Endothelial cell of umbilical vein (primary cell): Measurements from ENCODE around the gene RNU2-63P. TPM values are rescaled to one million over a fixed set of nuclear protein-coding genes. Genes with fewer than 3 reads are reported as not detected.
"Not testable (repeated sequence)": the region's sequence is repeated elsewhere in the genome, so short reads cannot be mapped to it uniquely, and the experiment has no call there.

Source experiments
- BruUV-seq: library from RNA; stranded (reverse); fragments of 400-500 nt; replicated peaks from 2 replicates; lab custom pipeline; 2021; lab: Mats Ljungman, UMichigan
- CTCF ChIA-PET: fragments of 300-600, 350-600 bp; sonication (Branson Sonifier 250); formaldehyde crosslinking; loops from one replicate; lab custom pipeline; 2021; ENCODE audit warnings: antibody characterized with exemption, inconsistent platforms; lab: Charles Lee
- POLR2A ChIA-PET: fragments of 300-600, 350-600 bp; sonication (Branson Sonifier 250); formaldehyde crosslinking; loops from one replicate; lab custom pipeline; 2021; ENCODE audit warnings: antibody characterized with exemption, inconsistent platforms; lab: Charles Lee
- DNase-seq: peaks from one replicate; pipeline ENCODE4 v3.0.0-alpha.2; 2011; ENCODE audit warnings: low read depth, low spot score
- FAIRE-seq: peaks from 2 replicates; lab custom pipeline; 2011; peaks lifted over from hg19 to GRCh38; lab: Jason Lieb, UNC
- H2AFZ ChIP-seq: 2 replicates; pipeline ENCODE4 v1.6.0; 2012; ENCODE audit warnings: low read depth, low read length, control low read depth, inconsistent platforms
- H3K27ac ChIP-seq: 2 replicates; pipeline ENCODE4 v1.5.1; 2011; ENCODE audit warnings: low read depth, mild to moderate bottlenecking, control low read depth, low read length, moderate library complexity; ENCODE audit not compliant: insufficient read depth
- H3K27me3 ChIP-seq, 2 experiments: 2 replicates each; pipeline versions ENCODE4 v1.6.0 to v1.6.1; 2011; ENCODE audit warnings: low read length in 2 of 2, mixed read lengths in 1 of 2; ENCODE audit not compliant: control insufficient read depth in 2 of 2, insufficient read depth in 2 of 2
- H3K36me3 ChIP-seq, 2 experiments: 2 replicates in 1 of 2; 3 replicates in 1 of 2; pipeline ENCODE4 v1.5.1; 2011; ENCODE audit warnings: low read length in 2 of 2, mild to moderate bottlenecking in 1 of 2, moderate library complexity in 1 of 2; ENCODE audit not compliant: control insufficient read depth in 2 of 2, insufficient read depth in 2 of 2; ENCODE audit errors: extremely low read depth in 1 of 2
- H3K4me1 ChIP-seq: 3 replicates; pipeline ENCODE4 v1.5.1; 2011; ENCODE audit warnings: mild to moderate bottlenecking, low read length; ENCODE audit not compliant: control insufficient read depth, insufficient read depth; ENCODE audit errors: extremely low read depth
- H3K4me2 ChIP-seq: 2 replicates; pipeline ENCODE4 v1.6.1; 2011; ENCODE audit warnings: low read length, control low read depth, mixed read lengths; ENCODE audit not compliant: insufficient read depth
- H3K4me3 ChIP-seq, 3 experiments: fragments of 200-600 bp in 1 of 3; sonication (generic), shearing (Covaris generic) in 1 of 3; replicated peaks in 1 of 3; 2 replicates each; pipeline ENCODE4 v1.5.1; 2011 to 2016; ENCODE audit warnings: control low read depth in 3 of 3, low read length in 3 of 3, mild to moderate bottlenecking in 2 of 3, inconsistent platforms in 1 of 3, low read depth in 1 of 3, moderate library complexity in 1 of 3; ENCODE audit not compliant: insufficient read depth in 1 of 3
- H3K79me2 ChIP-seq: 2 replicates; pipeline ENCODE4 v1.6.0; 2012; ENCODE audit warnings: low read length, inconsistent platforms; ENCODE audit not compliant: control insufficient read depth, insufficient read depth
- H3K9ac ChIP-seq: replicated peaks from 2 replicates; pipeline ENCODE3; 2011; ENCODE audit warnings: low read length, control low read depth; ENCODE audit not compliant: insufficient read depth; ENCODE audit errors: extremely low read depth
- H3K9me1 ChIP-seq: replicated peaks from 3 replicates; pipeline ENCODE4 v1.6.0; 2011; ENCODE audit warnings: mild to moderate bottlenecking, low read length; ENCODE audit not compliant: control insufficient read depth, insufficient read depth; ENCODE audit errors: extremely low read depth
- H3K9me3 ChIP-seq: replicated peaks from 2 replicates; pipeline ENCODE4 v1.5.1; 2012; ENCODE audit warnings: low read length, inconsistent platforms; ENCODE audit not compliant: control insufficient read depth, insufficient read depth
- H4K20me1 ChIP-seq: replicated peaks from 2 replicates; pipeline ENCODE3; 2011; ENCODE audit warnings: mild to moderate bottlenecking, low read length; ENCODE audit not compliant: control insufficient read depth, insufficient read depth; ENCODE audit errors: extremely low read depth
- CTCF ChIP-seq, 2 donors: IDR thresholded peaks; 1 replicate in 1 of 2; 2 replicates in 1 of 2; pipeline ENCODE4 v1.5.1; 2011; ENCODE audit warnings: low read length in 2 of 2, mild to moderate bottlenecking in 2 of 2, moderate library complexity in 2 of 2, control low read depth in 1 of 2, inconsistent platforms in 1 of 2, low read depth in 1 of 2; ENCODE audit not compliant: insufficient read depth in 1 of 2; ENCODE audit errors: extremely low read depth in 1 of 2
- EZH2 ChIP-seq: IDR thresholded peaks from 2 replicates; pipeline ENCODE4 v1.6.1; 2012; ENCODE audit warnings: borderline replicate concordance, low read depth, mild to moderate bottlenecking, moderate library complexity, low read length, inconsistent platforms; ENCODE audit not compliant: severe bottlenecking
- FOS ChIP-seq: IDR thresholded peaks from 2 replicates; pipeline ENCODE4 v1.6.1; 2011; ENCODE audit warnings: mild to moderate bottlenecking, low read length, moderate library complexity, borderline replicate concordance; ENCODE audit not compliant: insufficient read depth
- GATA2 ChIP-seq: IDR thresholded peaks from 2 replicates; pipeline ENCODE4 v1.7.0; 2011; ENCODE audit warnings: low read depth, mild to moderate bottlenecking, moderate library complexity, mixed read lengths, low read length; ENCODE audit not compliant: insufficient read length, insufficient read depth
- JUN ChIP-seq: IDR thresholded peaks from 2 replicates; pipeline ENCODE4 v1.6.1; 2011; ENCODE audit warnings: borderline replicate concordance, low read depth; ENCODE audit not compliant: insufficient read length, insufficient read depth
- MAX ChIP-seq: IDR thresholded peaks from 2 replicates; pipeline ENCODE4 v1.6.1; 2011; ENCODE audit not compliant: insufficient read depth, insufficient read length
- MYC ChIP-seq: IDR thresholded peaks from one replicate; pipeline ENCODE4 v1.6.1; 2011; ENCODE audit warnings: mild to moderate bottlenecking, low read depth, low read length
- POLR2A ChIP-seq: IDR thresholded peaks from 2 replicates; pipeline ENCODE4 v1.6.1; 2012; ENCODE audit warnings: low read depth, mild to moderate bottlenecking, control low read depth, low read length
- POLR2AphosphoS5 ChIP-seq: IDR thresholded peaks from 2 replicates; pipeline ENCODE4 v1.6.1; 2012; ENCODE audit warnings: low read depth, mild to moderate bottlenecking, control low read depth, low read length, moderate library complexity; ENCODE audit not compliant: insufficient read depth
- dilution Hi-C: fragments of 300-500 bp; cut with MboI; formaldehyde crosslinking; loops from one replicate; pipeline ENCODE4 v1.15.0; 2019; ENCODE audit warnings: low sequenced_read_pairs; ENCODE audit not compliant: extremely low pct_ligation_motif_present
- intact Hi-C: fragments of 100-400 bp; cut with micrococcal nuclease; formaldehyde crosslinking; loops from one replicate; pipeline ENCODE4 v1.10.0; 2022
- polyA plus RNA-seq, 4 experiments: library from polyadenylated mRNA; depleted of rRNA in 3 of 4; stranded (reverse) in 3 of 4; unstranded in 1 of 4; fragments of >200 nt; gene quantifications; 2 replicates each; pipeline versions ENCODE4 v1.2.1 to v1.2.3, GENCODE V29; 2011 to 2012; ENCODE audit warnings: missing spikeins in 1 of 4
- total RNA-seq: library from RNA; stranded (reverse); gene quantifications from 2 replicates; pipeline ENCODE4 v1.2.3, GENCODE V29; 2021

RNU2-63P gene
- total and polyA plus RNA-seq, 2 donors (not counting 3 experiments of a cell fraction or from before 2014, with no cell fraction given): not detected

GRCh38 chr2:88018909-88019308 is 2.6 kb upstream of the RNU2-63P start:
- H3K79me2 ChIP-seq: no peaks in the 10 kb centered on the region
- no TSS peak for BruUV-seq
- dilution Hi-C loops (no loop called here), intact Hi-C loops (no loop called here)
- TF ChIP-seq FOS: no peak
- TF ChIP-seq MAX: no peak
- no peak for TF ChIP-seq CTCF (IDR thresholded peaks at IDR 0.05; ENCODE audit: extremely low read depth in 1 of 2, insufficient read depth in 1 of 2, low read depth in 1 of 2, low read length in 2 of 2)
- no peak for TF ChIP-seq EZH2
- TF ChIP-seq POLR2AphosphoS5: no peak
- no peak for TF ChIP-seq POLR2A
- no peak for TF ChIP-seq MYC
- TF ChIP-seq JUN: no peak
- TF ChIP-seq GATA2: no peak
- H3K9ac ChIP-seq: no peak overlapping the region
- H3K4me2 ChIP-seq: no peak overlapping the region
- H3K27me3 ChIP-seq: no peaks in the 10 kb centered on the region
- H3K9me3 ChIP-seq: no peaks in the 10 kb centered on the region
- no peak overlapping the region for H3K27ac ChIP-seq
- ChIA-PET CTCF (no interaction called here), POLR2A (no interaction called here)
- no peak for DNase-seq
- H4K20me1 ChIP-seq: no peaks in the 10 kb centered on the region
- no peaks in the 10 kb centered on the region for H3K9me1 ChIP-seq
- no peak overlapping the region for H3K4me3 ChIP-seq
- H3K36me3 ChIP-seq: no peaks in the 10 kb centered on the region
- no peak for FAIRE-seq
- H2AFZ ChIP-seq: no peak overlapping the region
- H3K4me1 ChIP-seq: peaks cover 4% of the 10 kb centered on the region

GRCh38 chr2:88018077-88018805 is 1.9 kb upstream of the RNU2-63P start:
- dilution Hi-C loops, POLR2A ChIA-PET: not testable (repeated sequence)

GRCh38 chr2:88017780-88018038 is 1.4 kb upstream of the RNU2-63P start:
- H4K20me1 ChIP-seq, dilution Hi-C loops, H3K9me3 ChIP-seq, H2AFZ ChIP-seq, H3K36me3 ChIP-seq, H3K79me2 ChIP-seq, H3K9ac ChIP-seq, DNase-seq, CTCF ChIA-PET, H3K4me3 ChIP-seq, H3K27me3 ChIP-seq, H3K9me1 ChIP-seq, POLR2A ChIA-PET, H3K4me1 ChIP-seq, H3K4me2 ChIP-seq, H3K27ac ChIP-seq, BruUV-seq, intact Hi-C loops, FAIRE-seq: not testable (repeated sequence)

More at GRCh38 chr2:88018077-88018805, 1.9 kb upstream of the RNU2-63P start:
- CTCF ChIA-PET, DNase-seq, H3K9me1 ChIP-seq, H3K4me2 ChIP-seq, H3K9me3 ChIP-seq, FAIRE-seq, H3K9ac ChIP-seq, H3K79me2 ChIP-seq, H3K4me1 ChIP-seq, H3K27ac ChIP-seq, intact Hi-C loops, H3K4me3 ChIP-seq, H3K36me3 ChIP-seq, H4K20me1 ChIP-seq, H3K27me3 ChIP-seq, BruUV-seq, H2AFZ ChIP-seq: not testable (repeated sequence)
